HuH-7 (cell line): ENCODE data around the gene CLASP1.
"Not testable (repeated sequence)": the region's sequence is repeated elsewhere in the genome, so short reads cannot be mapped to it uniquely, and the experiment has no call there.

ENCODE experiments used
- DNase-seq: peaks from one replicate; pipeline ENCODE4 v3.0.0; 2011; ENCODE audit warnings: low spot score

CLASP1 gene

DNA sequence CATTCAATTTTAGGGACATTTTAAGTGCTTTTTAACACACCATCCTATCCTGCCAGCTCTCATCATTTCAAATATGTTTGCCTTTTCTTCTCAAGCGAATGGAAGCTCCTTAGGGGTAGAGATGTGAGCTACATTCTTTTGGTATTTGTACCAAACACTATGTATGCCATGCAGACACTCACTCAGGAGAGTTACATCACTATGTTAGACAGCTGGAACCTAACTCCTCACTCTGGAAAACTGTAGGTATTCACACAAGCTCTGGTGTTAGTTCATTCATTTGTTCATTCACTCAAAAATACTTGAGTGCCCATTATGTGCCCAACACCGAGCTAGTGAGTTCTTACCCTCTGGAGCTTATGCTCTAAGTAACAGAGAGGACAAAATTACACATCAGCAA lies 144.9 kb downstream of the CLASP1 start:
- no peak for DNase-seq

DNA sequence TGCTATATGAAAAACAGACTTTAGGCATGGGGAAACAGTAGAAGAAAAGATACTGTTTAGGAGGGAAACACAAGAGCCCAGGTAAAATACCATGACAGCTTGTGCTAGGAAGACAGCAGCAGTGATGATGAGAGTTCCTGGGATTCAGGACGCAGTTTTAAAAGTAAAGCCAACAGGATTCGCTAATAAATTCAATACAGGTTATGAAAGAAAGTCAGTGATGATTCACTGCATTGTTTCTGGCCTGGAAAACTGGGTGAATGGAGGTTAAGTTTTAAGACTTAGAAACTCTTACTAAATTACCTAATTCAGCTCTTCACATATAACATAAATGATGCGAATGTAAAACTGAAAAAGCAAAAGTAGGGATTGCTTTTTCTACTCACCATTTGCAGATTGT lies 146.5 kb downstream of the CLASP1 start:
- no peak for DNase-seq

DNA sequence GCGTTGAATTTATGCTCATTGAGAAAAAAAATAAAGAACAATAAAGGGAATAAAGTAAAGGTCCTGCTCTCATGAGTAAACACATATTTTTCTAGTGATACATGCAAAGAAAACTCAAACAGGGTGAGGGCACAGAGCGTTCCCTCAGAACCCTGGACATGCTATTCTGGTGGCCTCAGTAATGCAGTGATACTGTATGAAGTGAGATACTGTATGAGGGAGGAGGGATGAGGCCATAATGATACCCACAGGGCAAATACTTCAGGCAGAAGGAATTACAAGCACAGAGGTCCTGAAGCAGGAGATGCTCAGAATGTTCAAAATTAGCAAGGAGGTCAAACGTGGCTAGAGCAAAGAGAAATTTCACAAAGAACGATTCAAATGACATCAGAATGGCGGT lies 147.0 kb downstream of the CLASP1 start:
- no peak for DNase-seq

DNA sequence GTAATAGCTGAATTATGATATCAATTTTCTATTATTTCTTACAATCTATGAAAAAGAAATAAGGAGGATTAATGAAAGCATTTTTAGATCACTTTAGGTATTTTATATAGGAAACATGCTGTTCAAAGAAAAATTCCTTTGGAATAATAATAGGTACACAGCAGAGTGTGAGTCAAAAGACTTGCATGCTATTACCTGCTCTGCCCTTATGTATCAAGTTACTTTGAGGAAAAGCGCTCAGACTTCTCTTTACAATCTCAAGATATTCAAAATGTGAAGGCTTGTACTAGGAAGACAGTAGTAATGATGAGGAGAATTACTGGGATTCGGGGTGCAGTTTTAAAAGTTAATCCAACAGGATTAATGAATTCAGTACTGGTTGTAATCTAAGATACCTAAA lies 147.7 kb downstream of the CLASP1 start:
- no peak for DNase-seq

DNA sequence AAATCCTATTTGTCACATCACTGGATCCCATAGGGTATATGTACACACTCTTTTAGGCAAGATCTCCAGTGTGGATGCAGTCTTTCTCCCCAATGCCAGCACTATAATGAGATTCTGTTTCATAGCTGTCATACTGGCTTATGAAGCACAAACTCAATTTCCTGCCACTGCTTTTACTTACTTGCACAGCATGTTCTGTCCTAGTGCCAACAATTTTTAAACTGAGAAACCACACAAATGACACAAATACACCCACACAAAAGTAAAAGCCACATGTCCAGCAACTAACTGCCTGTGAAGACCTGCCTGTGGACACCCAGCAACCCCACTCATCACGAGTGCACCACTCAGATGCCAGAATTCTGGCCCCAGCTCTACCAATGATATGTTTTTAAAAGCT lies 148.2 kb downstream of the CLASP1 start:
- DNase-seq, result no peak

DNA sequence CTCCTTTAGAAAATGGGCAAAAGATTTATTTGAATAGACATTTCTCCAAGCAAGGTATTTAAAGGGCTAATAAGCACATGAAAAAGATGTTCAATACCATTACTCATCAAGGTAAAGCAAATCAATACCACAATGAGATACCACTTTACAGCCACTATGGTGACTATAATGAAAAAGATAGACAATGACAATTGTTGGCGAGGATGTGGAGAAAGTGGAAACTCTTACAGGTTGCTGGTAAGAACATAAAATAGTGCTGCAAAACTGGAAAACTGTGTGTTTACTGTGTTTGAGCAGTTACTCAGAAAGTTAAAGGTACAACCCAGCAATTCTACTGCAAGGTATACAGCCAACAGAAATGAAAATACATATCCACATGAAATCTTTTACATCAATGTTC lies 150.5 kb downstream of the CLASP1 start:
- DNase-seq, result no peak

DNA sequence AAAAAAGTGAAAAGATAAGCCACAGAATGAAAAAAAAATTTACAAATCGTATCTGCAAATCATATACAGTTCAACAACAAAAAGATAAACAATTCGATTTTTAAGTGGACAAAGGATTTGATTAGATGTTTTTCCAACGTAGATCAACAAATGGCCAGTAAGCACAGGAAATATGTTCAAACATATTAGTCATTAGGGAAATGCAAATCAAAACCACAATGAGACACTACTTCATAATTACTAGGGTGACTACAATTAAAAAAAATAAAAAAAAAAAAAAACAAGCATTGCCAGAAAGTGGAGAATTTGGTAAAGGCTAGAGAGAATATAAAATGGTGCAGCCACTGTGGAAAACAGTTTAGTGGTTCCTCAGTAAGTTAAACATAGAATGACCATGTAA lies 156.9 kb downstream of the CLASP1 start:
- no peak for DNase-seq

DNA sequence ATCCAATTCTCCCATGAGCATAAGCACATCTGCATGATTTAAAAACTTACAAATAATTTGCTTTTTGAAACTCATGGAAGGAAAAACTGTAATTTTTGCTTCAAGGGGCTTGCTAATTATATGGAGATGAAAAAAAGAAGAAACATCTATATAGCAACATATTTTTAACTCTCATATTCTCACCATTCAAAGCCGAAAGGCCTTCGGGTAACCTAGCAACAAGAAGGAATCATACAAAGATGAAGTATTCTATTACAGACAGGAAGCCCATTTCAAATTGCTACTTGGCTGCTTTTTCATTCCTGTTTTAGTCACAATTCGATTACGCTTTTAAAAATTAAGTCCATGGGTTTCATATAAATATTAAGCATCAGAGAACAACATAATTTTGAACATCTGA lies 157.7 kb downstream of the CLASP1 start:
- no peak for DNase-seq

DNA sequence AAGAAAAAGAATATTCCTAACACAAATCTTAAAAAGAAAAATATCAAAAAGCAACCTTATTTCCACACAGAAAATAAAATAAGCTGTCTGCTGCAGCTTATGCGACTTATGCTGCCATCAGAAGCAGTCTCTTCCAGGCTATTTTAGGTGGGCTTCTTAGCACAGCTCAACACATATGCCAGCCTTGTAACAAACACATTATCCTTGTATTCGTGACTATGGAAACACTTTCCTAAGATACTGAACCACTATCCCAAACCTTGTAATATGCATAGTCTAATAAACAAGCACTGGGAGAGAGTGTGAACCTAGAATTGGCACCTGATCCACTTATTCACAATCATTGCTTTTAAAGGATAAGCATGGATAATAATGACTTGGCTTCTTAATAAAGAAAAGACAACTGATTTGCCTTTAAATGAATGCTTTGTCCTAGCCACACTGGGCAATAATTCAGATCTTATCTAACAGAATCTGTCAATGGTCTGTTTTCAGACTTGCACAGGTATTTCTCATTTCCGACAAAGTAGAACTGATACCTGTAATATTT lies 158.6 kb downstream of the CLASP1 start:
- DNase-seq, result no peak

DNA sequence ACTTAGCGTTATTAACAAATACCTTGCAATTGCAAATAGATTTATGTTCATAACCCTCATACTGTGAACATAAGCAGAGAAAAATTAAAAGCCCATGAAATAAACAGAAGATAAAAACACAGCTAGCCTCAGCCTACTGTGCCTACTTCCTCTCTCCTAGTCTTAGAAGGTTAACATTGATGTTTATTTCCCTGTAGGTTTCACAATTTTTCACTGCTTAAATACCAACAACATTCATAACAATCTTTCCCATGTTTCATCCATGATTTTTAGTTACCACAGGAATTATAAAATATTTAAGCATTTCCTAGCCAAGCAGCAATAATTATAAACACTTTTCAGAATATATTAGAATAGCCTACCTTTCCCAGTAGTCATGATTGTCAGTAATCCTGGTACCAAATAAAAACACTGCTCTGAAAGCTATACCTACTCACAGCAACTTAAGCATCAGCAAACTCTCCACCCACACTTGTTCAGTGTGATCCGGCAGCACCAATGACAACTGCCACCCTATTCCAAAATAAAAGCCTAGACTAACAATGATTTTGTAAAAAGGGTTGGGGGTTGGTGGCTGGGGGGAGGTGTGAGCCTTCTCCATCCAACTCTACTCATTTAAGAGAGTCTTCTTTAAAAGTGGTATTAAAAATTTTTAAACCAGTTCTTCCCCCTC lies 159.2 kb downstream of the CLASP1 start:
- no peak for DNase-seq

DNA sequence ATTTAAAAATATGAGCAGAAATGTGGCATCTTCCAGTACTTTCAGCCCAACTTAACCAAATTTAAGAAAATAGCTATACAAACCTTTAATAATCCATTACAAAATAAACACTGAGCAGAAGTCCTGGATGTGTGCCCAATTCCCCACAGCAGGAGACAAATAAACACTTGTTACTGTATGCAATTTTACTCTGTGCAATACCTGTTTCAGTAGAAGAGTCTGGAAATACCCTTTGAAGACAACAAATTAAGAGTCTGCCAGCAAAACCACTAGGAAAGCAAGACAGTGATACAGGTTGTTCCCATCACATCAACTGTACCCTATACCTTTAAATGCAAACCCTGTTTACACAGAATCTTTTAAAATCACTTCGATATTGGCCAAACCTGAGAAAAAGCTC lies 160.0 kb downstream of the CLASP1 start:
- DNase-seq, result peak; percentile 51

DNA sequence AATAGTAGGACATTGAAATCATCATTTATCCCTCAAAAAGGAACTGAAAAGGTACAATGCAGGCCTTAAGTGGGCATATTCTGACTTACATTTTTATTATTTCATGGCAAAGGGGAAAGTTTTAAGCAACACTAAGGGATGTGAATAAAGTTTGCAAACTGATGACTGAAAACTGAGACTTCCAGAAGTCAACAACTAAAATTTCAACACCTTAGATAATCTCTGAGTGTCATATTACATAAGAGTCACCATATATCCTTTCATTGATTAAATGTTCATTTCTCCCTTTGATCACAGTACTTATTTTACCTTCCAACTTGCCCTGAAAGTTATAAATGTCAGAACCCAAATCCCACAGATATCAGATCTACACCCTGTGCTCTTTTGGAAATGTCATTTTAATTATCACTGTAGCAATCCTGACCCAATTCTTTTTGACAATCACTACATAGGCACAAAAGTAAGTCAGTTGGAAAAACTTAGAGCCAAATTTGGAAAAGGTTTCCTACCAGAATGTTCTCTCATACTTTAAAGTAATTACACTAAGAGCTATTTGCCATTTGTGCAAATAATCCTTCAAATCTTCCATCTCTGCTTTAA lies 163.0 kb downstream of the CLASP1 start:
- no peak for DNase-seq

DNA sequence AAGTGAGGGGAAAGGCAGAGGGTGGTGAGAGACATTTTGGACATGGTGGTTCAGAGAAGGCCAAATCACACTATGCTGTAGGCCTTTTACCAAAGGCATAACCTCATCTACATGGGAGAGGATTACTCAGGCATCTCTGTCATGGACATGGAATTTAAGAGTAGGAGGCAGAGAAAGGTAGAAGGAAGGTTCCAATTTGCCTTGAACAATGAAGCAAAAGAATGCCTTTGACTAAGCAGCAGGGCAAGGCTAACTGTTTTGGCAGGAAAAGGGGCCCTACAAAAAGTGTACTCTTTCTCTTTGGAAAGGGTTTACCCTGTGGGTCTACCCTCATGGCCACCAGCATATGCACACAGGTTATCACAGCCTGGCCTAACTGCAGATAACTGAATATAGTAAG lies 164.2 kb downstream of the CLASP1 start:
- no peak for DNase-seq

DNA sequence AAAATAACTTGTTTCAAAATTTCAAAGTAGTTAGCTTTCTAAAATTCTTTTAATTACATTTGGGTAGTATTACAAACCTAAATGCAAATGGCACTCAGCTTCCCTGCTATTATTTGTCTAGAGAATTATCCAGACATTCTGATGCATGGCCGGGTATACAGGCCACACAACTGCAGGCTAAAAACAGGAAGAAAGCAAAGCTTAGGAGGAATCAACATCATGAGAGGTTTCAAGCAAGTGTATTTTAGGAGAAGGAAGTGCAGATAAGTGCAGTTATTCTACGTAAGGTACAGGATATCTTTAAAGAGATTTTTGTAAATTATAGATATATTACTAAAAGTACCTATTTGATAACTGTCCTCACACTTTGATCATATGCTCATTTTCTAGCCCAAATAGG lies 165.4 kb downstream of the CLASP1 start:
- no peak for DNase-seq

DNA sequence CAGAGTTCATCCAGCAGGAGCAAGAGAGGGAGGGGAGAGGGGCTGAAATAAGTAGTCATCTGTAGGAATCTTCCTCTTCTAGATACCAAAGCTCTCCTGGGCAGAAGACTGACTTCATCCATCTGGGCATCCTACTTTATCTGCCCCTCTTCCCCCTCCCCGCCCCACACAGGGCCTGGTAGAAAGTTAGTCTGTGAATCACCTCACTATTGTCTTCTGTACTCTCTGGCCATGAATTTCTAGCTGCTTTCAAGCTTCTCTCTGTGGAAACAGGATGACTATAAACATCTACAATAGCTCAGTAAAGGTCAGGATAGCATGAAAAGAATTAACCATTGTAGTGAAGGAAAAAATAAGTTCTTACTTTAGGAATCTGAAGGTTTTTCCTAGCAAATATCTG lies 166.2 kb downstream of the CLASP1 start:
- no peak for DNase-seq

DNA sequence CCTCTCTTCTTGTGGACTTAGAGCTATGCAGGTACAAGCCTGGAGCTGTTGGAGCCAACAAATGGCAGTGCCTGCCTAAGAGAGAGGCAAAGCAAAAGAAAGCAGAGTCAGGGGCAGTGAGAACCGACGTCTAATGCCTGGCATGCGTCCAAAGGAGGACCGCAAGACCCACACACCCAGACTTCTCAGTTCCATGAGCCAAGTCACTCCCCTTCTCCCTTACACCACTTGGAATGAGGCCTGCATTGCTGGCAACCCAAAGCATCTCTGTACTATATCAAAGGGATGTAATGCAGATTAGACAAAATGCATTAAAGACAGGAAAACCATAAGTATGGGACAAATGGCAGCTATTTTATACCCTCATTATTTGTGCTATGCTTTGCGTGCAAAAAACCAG lies 168.4 kb downstream of the CLASP1 start:
- DNase-seq, result no peak

DNA sequence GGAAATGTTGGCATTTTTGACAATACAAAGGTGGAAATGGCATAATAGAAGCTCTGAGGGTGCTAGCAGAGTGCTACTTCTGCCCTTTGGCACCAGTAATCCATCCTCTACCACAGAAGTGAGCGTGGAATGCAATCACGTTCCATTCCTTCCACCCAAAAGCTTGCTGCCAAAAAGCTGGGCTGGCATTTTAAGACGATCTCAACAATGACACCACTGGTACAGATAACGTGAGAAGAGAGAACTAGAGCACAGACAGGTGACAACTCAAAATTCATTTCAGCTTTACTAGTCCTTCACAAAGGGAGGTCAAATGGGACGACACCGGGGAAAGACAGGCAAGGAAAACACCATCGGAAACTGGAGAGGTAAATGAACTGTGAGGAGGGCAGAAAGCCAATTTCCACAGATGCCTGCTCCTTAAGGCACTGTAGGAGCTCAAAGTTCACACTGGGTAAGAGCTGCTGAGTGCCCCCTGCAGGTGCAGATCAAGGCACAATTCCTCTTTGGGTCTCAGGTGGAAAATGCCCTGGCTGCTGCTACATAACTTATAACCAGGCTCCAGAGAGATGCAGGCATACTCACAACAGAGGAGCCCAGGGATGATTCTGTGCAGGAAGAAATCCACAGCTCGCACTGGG lies 169.3 kb downstream of the CLASP1 start:
- no peak for DNase-seq

DNA sequence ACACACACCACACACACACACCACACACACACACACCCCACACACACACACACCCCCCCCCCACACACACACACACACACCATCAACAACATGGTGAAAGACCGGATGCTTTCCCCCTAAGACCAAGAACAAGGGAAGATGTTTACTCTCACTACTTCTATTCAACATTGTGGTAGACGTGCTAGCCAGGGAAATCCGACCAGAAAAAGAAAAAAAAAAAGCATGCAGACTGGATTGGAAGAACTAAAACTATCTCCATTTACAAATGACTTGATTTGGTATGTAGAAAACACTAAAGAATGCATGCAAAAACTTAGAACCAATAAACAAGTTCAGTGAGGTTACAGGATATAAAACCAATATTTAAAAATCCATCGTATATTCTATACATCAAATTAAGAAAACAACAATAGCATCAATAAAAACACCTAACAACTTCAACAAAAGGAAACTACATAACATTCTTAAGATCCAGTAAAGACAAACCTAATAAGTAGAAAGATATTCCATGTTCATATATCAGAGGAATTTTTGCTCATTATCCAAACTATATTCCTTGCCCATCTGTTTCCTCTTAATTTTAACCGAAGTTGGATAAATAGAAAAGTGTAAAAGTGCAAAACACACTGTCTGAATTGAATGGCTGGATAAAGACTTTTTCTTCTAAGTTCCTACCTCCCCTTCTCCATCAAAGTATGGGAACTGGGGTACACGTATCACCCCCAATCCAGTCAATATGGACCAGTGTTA lies 170.1 kb downstream of the CLASP1 start:
- no peak for DNase-seq

DNA sequence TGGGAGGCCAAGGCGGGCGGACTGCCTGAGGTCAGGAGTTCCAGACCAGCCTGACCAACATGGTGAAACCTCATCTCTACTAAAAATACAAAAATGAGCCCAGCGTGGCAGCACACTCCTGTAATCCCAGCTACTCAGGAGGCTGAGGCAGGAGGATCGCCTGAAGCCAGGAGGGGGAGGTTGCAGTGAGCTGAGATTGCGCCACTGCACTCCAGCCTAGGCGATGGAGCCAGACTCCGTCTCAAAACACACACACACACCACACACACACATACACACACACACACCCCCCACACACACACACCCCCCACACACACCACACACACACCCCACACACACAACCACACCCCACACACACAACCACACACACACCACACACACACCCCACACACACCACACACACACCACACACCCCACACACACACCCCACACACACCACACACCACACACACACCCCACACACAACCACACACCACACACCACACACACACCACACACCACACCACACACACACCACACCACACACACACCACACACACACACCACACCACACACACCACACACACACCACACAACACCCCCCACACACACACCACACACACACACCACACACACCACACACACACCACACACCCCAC lies 170.8 kb downstream of the CLASP1 start:
- DNase-seq, result not testable (repeated sequence)

DNA sequence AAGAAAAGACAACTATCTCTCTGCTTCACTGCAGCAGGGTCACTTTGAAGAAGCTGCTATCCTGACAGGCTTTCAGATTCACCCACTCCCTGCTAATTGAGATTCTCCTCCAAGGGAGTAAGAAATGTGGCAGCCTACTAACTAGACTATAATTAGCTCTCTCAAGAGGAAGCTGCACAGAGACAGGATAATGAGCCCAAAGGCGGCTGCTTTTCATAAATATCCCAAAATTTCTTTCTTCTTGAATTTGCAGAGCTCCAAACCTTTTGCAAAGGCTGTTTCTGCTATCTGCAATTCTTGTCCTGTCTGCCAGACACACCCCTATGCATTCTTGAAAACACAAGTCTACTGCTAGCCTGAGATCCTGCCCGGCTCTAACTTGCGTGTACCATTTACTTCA lies 172.6 kb downstream of the CLASP1 start:
- DNase-seq, result no peak

DNA sequence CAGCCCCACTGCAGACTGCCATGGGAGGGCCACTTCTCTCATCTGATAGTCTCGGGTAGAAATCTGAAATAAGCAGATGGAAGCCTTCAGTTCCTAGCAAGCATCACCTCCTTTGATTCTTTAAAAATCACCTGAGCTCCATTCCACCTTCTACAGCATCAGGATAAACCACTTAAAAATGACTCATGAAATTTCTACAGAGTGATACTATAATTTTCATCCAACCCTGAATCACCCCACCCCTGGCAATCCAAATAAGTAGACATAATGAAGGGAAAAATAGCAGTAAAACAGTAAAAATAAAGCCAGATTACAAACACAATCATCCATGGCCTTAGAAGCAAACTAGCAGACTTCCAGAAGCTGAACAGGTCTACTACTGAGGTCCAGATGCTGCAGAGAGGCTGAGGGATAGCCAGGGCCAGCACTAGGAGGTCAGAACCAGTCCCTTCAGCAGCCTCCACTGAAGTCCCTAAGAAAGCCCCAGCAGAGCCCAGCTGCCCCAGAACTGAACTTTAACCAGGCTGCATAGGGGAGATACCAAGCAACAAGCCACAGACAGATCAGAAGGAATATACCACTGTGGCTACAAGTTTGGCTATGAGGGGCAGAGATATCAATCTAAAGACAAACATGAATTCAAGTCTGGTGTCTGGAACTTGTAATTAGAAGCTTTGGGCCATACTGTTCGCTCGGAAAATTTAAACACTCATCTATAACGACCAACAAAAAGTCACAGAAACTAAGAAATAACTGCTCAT lies 173.3 kb downstream of the CLASP1 start:
- peak; percentile 32 for DNase-seq

DNA sequence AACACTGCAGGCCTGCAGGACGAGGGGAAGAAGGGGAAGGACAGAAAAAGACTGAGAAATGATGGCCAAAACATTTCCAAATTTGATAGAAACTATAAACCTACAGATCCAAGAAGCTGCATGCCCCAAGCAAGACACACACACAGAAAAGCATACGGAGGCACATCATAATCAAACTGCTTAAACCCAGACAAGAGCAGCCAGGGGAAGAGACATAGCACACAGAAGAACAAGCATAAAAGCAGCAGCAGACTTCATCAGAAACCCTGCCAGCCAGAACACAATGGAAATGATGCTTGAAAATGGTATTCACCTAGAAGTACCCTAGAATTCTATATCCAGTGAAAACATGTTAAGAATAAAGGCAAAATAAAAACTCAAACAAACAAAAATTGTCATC lies 175.8 kb downstream of the CLASP1 start:
- no peak for DNase-seq
